CD4-positive, alpha-beta T cell treated with Interleukin-10 for 1 hour (primary cell): ENCODE results near the gene CP.
"Not testable (repeated sequence)": the region's sequence is repeated elsewhere in the genome, so short reads cannot be mapped to it uniquely, and the experiment has no call there.

ENCODE experiments used
- DNase-seq: peaks from one replicate; pipeline ENCODE4 v3.0.0-alpha.2; 2020

CP gene

GRCh38 chr3:149226776-149227175, 5.1 kb upstream of the CP start:
- no peak for DNase-seq

DNA sequence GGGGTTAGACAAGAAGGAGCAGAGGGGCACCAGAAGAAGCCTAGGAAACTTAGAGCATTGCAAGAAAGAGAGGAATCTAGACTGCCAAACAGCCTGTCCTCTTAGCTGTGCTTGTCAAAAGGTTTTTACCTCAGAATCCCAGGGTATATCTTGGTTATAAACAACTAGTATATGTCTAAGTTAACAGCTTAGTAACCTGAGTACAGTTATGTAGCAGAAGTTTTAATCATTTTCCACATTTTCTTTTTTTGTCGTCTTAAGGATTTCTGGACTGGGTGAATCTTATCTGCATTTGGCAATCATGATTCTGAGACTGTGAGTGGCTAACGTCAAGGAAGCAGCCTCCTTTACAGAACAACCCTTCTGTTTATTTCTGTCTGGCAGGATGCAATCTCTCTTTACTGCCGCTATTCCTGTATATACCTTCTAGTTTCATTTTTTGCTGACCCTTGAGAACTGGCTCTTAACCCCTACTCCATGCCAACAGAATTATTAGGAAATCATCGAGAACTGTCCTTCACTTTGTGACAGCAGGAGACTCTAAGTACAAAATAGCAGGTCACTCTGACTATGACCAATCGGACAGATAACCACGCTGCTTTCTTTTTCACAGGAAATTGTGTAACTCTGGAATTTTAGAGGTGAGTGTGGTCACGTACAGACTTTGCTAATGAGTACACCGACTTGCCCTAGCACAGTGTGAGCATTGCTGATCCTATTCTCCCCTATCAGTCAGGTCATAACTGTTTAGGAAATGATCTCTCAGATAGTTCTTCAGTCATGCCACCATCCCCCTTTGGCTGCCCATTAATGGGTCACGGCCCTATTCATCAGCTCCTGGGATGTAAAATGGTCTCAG, 3.3 kb upstream of the CP start:
- DNase-seq = peak; percentile 48

DNA sequence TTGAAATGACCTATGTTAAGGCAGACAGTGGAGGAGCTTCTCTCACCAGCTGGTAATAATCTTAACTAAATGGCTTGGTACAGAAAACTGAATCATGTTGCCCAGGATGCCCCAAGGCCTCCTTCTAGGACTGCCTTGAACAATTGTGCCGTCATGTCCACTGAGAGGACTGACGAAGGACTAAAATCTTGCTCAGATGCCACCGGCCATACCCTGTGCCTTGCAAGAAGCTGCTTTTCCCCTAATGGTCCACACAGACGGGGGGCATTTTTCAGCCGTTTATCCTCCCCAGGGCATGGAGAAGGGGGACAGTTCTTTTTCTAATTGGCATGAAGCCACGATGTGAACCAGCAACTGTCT, 1.8 kb upstream of the CP start:
- no peak for DNase-seq

DNA sequence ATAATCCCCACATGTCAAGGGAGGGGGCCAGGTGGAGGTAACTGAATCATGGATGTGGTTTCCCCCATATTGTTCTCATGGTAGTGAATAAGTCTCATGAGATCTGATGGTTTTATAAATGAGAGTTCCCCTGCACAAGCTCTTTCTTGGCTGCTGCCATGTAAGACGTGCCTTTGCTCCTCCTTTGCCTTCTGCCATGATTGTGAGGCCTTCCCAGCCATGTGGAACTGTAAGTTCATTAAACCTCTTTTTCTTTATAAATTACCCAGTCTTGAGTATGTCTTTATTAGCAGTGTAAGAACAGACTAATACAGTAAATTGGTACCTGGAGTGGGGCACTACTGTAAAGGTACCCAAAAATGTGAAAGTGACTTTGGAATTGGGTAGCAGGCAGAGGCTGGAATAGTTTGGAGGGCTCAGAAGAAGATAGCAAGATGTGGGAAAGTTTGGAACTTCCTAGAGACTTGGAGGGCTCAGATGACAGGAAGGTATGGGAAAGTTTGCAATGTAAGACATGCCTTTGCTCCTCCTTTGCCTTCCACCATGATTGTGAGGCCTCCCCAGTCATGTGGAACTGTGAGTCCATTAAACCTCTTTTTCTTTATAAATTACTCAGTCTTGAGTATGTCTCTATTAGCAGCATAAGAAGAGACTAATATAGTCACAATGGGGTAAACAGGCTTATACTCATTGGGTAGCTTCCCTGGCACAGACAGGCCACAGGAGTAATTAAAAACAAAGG, 2.1 kb downstream of the CP start:
- DNase-seq = not testable (repeated sequence)

GRCh38 chr3:149217347-149217746, 4.3 kb downstream of the CP start:
- no peak for DNase-seq

DNA sequence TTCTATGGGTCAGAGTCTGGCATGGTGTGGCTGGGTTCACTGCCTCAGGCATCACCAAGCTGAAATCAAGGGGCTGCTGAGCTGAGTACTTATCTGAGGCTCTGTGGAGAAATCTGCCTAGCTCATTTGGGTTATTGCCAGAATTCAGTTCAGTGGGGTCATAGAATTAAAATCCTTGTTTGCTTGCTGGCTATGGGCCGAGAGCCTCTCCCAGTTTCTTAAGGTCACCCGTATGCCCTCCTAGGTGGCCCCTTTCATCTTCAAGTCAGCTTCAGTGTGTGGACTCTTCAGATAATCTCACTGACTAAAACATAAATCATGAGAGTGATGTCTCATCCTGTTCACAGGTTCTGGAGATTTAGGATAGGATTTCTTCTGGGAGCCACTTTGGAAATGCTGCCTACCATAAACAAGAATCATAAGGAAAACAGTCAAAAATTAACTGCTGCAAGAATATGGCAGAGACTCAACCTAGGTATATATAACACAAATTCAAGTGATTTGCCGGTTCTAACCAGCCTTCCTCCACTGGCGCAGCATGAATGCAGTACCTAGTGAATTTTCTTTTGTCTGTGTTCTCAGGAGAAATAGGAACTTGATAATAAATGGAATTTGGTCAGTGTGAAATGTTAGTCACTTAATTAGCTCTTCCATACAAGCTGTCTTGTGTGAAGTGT, 5.3 kb downstream of the CP start:
- no peak for DNase-seq

DNA sequence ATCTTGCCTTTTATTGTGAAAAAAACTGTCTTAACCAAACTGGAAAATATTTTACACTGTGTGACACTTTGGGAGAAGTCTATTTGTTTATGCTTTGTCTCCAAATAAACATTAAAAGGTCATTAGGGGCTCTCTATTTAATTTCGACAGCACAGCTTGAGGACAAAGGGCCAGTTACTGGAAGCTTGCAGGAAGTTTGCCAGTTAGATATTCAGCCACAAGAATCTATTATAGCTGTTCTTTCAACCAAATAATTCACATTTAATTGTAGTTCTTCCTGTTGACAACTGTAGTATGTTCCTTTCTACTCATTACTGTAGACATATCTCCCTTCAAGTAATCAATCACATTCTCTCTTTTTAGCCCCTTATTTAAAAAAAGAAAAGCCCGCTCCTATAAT, 6.1 kb downstream of the CP start:
- no peak for DNase-seq

DNA sequence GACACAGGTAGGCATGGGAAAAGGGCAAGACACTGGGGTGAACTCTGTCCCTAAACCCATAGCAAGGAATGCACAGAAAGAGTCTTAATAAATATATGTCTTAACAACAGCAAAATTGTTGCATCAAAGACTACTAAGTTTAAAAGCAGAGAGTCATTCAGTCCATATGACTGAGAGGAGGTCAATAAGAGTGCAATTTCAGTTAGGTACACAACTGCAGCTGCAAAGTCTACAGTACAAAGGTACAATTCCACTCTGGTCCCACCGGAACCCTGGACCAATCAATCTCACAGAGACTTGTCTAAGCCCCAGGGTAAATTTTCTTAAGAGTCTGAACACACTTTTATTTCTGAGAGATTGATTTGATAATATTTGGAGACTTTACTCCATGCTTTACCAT, 6.9 kb downstream of the CP start:
- DNase-seq = no peak

GRCh38 chr3:149212386-149212785, 9.2 kb downstream of the CP start:
- DNase-seq = no peak

GRCh38 chr3:149209431-149209830, 12.2 kb downstream of the CP start:
- no peak for DNase-seq

GRCh38 chr3:149207475-149207874, 14.2 kb downstream of the CP start:
- no peak for DNase-seq

- DNase-seq = no peak
Observed at GRCh38 chr3:149204390-149204991, 17.1 kb downstream of the CP start.

GRCh38 chr3:149203758-149204157, 17.9 kb downstream of the CP start:
- DNase-seq = no peak

DNA sequence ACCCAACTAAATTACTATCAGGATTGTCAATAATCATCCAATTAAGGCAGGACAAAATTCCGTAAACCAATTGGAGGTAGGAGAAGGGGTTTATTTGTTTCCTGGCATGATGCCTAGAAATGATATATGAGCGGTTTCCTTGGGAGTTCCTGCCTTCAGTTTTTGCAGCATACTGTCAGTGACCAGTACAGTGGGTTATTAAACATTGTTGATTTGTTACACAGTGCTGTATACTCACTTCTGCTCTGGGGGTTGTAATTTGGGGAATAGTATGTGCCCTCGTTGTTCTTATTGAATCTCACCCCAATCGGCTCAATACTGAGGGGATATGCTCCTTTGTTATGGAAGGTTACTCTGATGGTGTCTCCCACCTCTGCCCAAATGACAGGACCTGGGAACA, 22.2 kb downstream of the CP start:
- DNase-seq = no peak

- DNase-seq = no peak
Observed at GRCh38 chr3:149198611-149199010, 23.0 kb downstream of the CP start.

- DNase-seq = no peak
Observed at GRCh38 chr3:149197669-149198068, 24.0 kb downstream of the CP start.

DNA sequence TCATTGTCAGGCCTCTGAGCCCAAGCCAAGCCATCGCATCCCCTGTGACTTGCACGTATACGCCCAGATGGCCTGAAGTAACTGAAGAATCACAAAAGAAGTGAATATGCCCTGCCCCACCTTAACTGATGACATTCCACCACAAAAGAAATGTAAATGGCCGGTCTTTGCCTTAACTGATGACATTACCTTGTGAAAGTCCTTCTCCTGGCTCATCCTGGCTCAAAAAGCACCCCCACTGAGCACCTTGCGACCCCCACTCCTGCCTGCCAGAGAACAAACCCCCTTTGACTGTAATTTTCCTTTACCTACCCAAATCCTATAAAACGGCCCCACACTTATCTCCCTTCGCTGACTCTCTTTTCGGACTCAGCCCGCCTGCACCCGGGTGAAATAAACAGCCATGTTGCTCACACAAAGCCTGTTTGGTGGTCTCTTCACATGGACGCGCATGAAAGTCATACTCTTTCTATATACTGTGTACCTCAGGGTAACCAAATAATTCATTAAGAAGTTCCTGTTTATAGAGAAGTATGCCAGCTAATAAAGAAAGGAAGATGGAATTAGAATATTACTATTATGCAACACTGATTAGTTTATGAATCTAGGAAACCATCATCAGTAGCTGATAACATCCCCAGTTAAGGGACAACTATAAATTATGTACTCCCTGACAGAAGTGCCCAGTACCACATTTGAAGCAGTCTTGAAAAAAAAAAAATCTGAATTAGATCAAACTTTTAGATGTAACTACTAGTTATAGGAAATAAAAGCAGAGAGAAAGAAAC, 24.6 kb downstream of the CP start:
- DNase-seq = not testable (repeated sequence)

GRCh38 chr3:149195221-149195620, 26.4 kb downstream of the CP start:
- no peak for DNase-seq

DNA sequence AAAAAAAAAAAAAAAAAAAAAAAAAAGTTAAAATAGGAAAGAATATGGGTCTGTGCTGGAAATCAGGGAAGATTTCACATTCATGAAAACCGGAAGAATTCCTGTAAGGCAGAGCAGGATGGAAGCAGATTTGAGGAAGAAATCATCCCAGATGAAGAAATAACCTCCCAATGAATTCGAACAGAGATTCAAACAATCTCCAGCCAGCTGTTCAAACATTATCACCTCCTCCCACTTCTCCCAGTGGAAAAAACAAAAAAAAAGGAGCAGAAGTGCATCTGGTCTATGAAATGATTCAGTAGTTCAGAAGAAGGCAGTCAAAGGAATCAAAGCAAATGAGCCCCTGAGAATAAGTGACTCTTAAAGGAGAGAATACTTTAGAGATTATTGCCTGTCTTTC, 33.1 kb downstream of the CP start:
- DNase-seq = no peak

GRCh38 chr3:149186721-149187120, 34.9 kb downstream of the CP start:
- no peak for DNase-seq

GRCh38 chr3:149186219-149186618, 35.4 kb downstream of the CP start:
- no peak for DNase-seq

DNA sequence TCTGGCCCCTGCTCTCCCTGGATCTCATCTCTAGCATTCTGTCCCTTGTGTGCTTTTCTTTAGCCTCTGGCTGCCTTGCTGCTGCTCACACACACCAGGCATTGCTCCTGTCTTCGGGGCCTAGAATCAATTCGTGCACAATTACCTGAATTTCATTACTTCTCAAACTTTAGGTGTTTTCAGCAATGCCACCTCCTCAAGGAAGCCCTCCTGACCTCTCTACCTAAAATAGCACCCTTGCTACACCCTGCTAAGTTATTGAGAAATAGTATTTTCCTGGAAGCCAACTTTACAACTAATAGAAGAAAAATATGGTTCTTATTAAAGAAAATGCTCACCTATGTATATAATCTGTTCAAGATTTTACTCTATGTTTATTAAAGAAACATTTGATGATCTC, 40.4 kb downstream of the CP start:
- DNase-seq = no peak
